Psoas muscle (tissue), 8 donors: ENCODE results near the gene DRAXIN. TPM values are rescaled to one million over a fixed set of nuclear protein-coding genes. Genes with fewer than 3 reads are reported as not detected.

Source experiments
- ATAC-seq, 4 donors: fragments of 200-7000 bp; cut with Tn5 transposase; one replicate each; pipeline ENCODE4 v1.9.1; 2020; ENCODE audit warnings: moderate library complexity in 3 of 4, mild to moderate bottlenecking in 2 of 4
- DNase-seq, 2 donors: peaks; one replicate each; pipeline ENCODE4 v3.0.0-alpha.2; 2020
- H3K27ac ChIP-seq: fragments of 200-600 bp; one replicate; pipeline ENCODE4 v1.8.0; 2022
- H3K27me3 ChIP-seq, 3 donors: fragments of 200-600 bp in 1 of 3; one replicate each; pipeline versions ENCODE4 v1.6.1 to v1.8.0; 2013 to 2022; ENCODE audit warnings: low read length in 2 of 3, mild to moderate bottlenecking in 2 of 3, moderate library complexity in 1 of 3; ENCODE audit not compliant: insufficient read depth in 3 of 3
- H3K36me3 ChIP-seq, 2 donors: fragments of 200-600 bp in 1 of 2; one replicate each; pipeline versions ENCODE4 v1.6.1 to v1.8.0; 2013 to 2022; ENCODE audit warnings: low read depth in 1 of 2, mild to moderate bottlenecking in 1 of 2, moderate library complexity in 1 of 2; ENCODE audit not compliant: insufficient read depth in 1 of 2
- H3K4me1 ChIP-seq: fragments of 200-600 bp; one replicate; pipeline ENCODE4 v1.8.0; 2022
- H3K4me3 ChIP-seq: fragments of 200-600 bp; one replicate; pipeline ENCODE4 v1.8.0; 2022; ENCODE audit warnings: mild to moderate bottlenecking
- H3K9me3 ChIP-seq: fragments of 200-600 bp; one replicate; pipeline ENCODE4 v1.8.0; 2022
- CTCF ChIP-seq: fragments of 200-600 bp; IDR thresholded peaks from one replicate; pipeline ENCODE4 v1.8.0; 2022; ENCODE audit warnings: antibody characterized with exemption
- WGBS, 3 donors: extraction: QIAGEN DNeasy Blood & Tissue Kit; methylation state at CpG; one replicate each; pipeline versions ENCODE4 v1.1.6 to v1.1.7; 2013; 5-methylcytosine and 5-hydroxymethylcytosine counted together
- intact Hi-C, 2 donors: fragments of 100-400 bp; cut with DNase I; formaldehyde crosslinking; loops; one replicate each; pipeline versions ENCODE4 v1.11.0 to v1.14.2; 2022
- polyA plus RNA-seq, 3 donors: library from polyadenylated mRNA; stranded (reverse); fragments of 200-250 nt; gene quantifications; one replicate each; pipeline ENCODE4 v1.2.3, GENCODE V29; 2013
- total RNA-seq, 4 donors: library from RNA; stranded (reverse); fragmentation: NEBNext Ultra II Directional in 2 of 4; extraction: Animal tissue kit (Norgen Biotek cat#: 25700) in 2 of 4; gene quantifications; one replicate each; pipeline versions ENCODE4 v1.2.1 to v1.2.4, GENCODE V29; 2021 to 2023
- donor health status: healthy with polysubstance abuse.
- donor health status: DM: no; HTN: no; CAD: no; lungs with moderate emphysema.
- donor health status: Bipolar disorder and iron deficiency.
- donor health status: healthy.
- donor health status: DM: yes; HTN: yes; CAD: no.
- donor health status: DM: no; HTN: no; CAD: no.
- donor health status: DM: no; HTN: no; CAD: no.
- donor health status: DM: yes; HTN: yes; CAD: no.

Gene DRAXIN
- total and polyA plus RNA-seq, 7 donors = 0.01 to 0.65 (median 0.04) TPM; not detected in 4

GRCh38 chr1:11670747-11671146, 20.8 kb upstream of the DRAXIN start:
- no peak for ATAC-seq
- Histone ChIP-seq H3K36me3 (peaks cover 0 to 60% of the 10 kb centered on the region in 2 donors), H3K4me1 (no peaks in the 10 kb centered on the region), H3K9me3 (no peaks in the 10 kb centered on the region), H3K27ac (no peak overlapping the region), H3K27me3 (no peaks in the 10 kb centered on the region), H3K4me3 (no peak overlapping the region)
- WGBS, 3 donors = 63 to 73% (median 66%) methylated on average over 6 of the region's 6 CpGs
- intact Hi-C loops = no loop called here
- no peak for TF ChIP-seq CTCF
- DNase-seq = no peak

GRCh38 chr1:11671205-11671543, 20.3 kb upstream of the DRAXIN start:
- no peaks in the 10 kb centered on the region for H3K27me3 ChIP-seq
- H3K4me3 ChIP-seq = no peak overlapping the region
- no peak for ATAC-seq
- TF ChIP-seq CTCF = no peak
- peaks cover 0 to 65% of the 10 kb centered on the region in 2 donors for H3K36me3 ChIP-seq
- DNase-seq = no peak
- H3K9me3 ChIP-seq = no peaks in the 10 kb centered on the region
- no peaks in the 10 kb centered on the region for H3K4me1 ChIP-seq
- intact Hi-C loops = no loop called here
- H3K27ac ChIP-seq = no peak overlapping the region
- 82 to 88% (median 85%) methylated on average over 6 of the region's 6 CpGs for whole genome bisulfite sequencing, 3 donors

GRCh38 chr1:11671544-11672286, 19.8 kb upstream of the DRAXIN start:
- intact Hi-C loops = no loop called here
- no peak for TF ChIP-seq CTCF
- ATAC-seq = peak in 2 of 4 donors; percentile 18 to 21

GRCh38 chr1:11673089-11673769, 18.3 kb upstream of the DRAXIN start:
- no peak overlapping the region for H3K27ac ChIP-seq
- 89 to 94% (median 91%) methylated on average over 14 of the region's 14 CpGs for WGBS, 3 donors
- no peak overlapping the region for H3K4me3 ChIP-seq
- intact Hi-C loops = no loop called here
- no peaks in the 10 kb centered on the region for H3K9me3 ChIP-seq
- DNase-seq (no peak), ATAC-seq (no peak)
- no peaks in the 10 kb centered on the region for H3K27me3 ChIP-seq
- H3K36me3 ChIP-seq = peaks cover 0 to 75% of the 10 kb centered on the region in 2 donors
- TF ChIP-seq CTCF = no peak
- no peaks in the 10 kb centered on the region for H3K4me1 ChIP-seq

More at GRCh38 chr1:11671544-11672286, 19.8 kb upstream of the DRAXIN start:
- H3K27ac ChIP-seq = no peak overlapping the region
- WGBS, 3 donors = 91 to 93% (median 93%) methylated on average over 14 of the region's 14 CpGs
- H3K4me1 ChIP-seq = no peaks in the 10 kb centered on the region
- no peak overlapping the region for H3K4me3 ChIP-seq
- no peaks in the 10 kb centered on the region for H3K27me3 ChIP-seq
- no peaks in the 10 kb centered on the region for H3K9me3 ChIP-seq
- DNase-seq = no peak
- H3K36me3 ChIP-seq = peaks cover 0 to 70% of the 10 kb centered on the region in 2 donors
